Cerebellar nuclear complex (tissue), 1 donor: Measurements from ENCODE around the gene IER2.

Source experiments
- DNase-seq, 2 experiments: peaks; one replicate each; lab custom pipeline; 2025; lab: John Stamatoyannopoulos, UW

Gene IER2

GRCh38 chr19:13150187-13150930 is at the start of gene IER2, which contains the start of gene STX10:
IER2 (plus strand) TSS chr19:13150411; CDS start chr19:13153187, 2,776 bp downstream.
STX10 (minus strand) TSS chr19:13150375; CDS start chr19:13150173, 202 bp downstream.
- DNase-seq, result peak in 1 of 2 experiments; percentile 77

GRCh38 chr19:13100841-13101589 is 49.2 kb upstream of the IER2 start:
- no peak for DNase-seq

GRCh38 chr19:13101590-13102415 is 48.4 kb upstream of the IER2 start:
- no peak for DNase-seq

GRCh38 chr19:13102416-13102665 is 47.9 kb upstream of the IER2 start:
- no peak for DNase-seq

- no peak for DNase-seq
These were observed 47.3 kb upstream of the IER2 start, which contains the start of gene LYL1 for GRCh38 chr19:13102666-13103580. LYL1 (minus strand) TSS chr19:13102858; CDS start chr19:13101171, 1,687 bp downstream.

- no peak for DNase-seq
These were observed 46.4 kb upstream of the IER2 start for GRCh38 chr19:13103581-13104359.

GRCh38 chr19:13104360-13104847 is 45.8 kb upstream of the IER2 start:
- DNase-seq, result no peak

- DNase-seq, result no peak
These were observed 45.1 kb upstream of the IER2 start for GRCh38 chr19:13104848-13105711.

GRCh38 chr19:13109361-13110098 is 40.7 kb upstream of the IER2 start:
- DNase-seq, result no peak

- DNase-seq, result no peak
These were observed 40.1 kb upstream of the IER2 start for GRCh38 chr19:13110099-13110610.

- DNase-seq, result no peak
These were observed 37.7 kb upstream of the IER2 start for GRCh38 chr19:13112555-13112954.

- no peak for DNase-seq
These were observed 34.3 kb upstream of the IER2 start for GRCh38 chr19:13115936-13116281.

- peak in 1 of 2 experiments; percentile 32 for DNase-seq
These were observed 33.7 kb upstream of the IER2 start, which contains the start of gene TRMT1 for GRCh38 chr19:13116282-13117175. TRMT1 (minus strand) TSS chr19:13116740; CDS start chr19:13116399, 341 bp downstream.

GRCh38 chr19:13117176-13117771 is 32.9 kb upstream of the IER2 start:
- DNase-seq, result no peak

- peak in 1 of 2 experiments; percentile 65 for DNase-seq
These were observed 32.3 kb upstream of the IER2 start, which contains the start of gene NACC1 for GRCh38 chr19:13117772-13118423. NACC1 (plus strand) TSS chr19:13118264; CDS start chr19:13135208, 16,944 bp downstream.
